ENCODE results near the gene TLR6.

Gene TLR6

DNA sequence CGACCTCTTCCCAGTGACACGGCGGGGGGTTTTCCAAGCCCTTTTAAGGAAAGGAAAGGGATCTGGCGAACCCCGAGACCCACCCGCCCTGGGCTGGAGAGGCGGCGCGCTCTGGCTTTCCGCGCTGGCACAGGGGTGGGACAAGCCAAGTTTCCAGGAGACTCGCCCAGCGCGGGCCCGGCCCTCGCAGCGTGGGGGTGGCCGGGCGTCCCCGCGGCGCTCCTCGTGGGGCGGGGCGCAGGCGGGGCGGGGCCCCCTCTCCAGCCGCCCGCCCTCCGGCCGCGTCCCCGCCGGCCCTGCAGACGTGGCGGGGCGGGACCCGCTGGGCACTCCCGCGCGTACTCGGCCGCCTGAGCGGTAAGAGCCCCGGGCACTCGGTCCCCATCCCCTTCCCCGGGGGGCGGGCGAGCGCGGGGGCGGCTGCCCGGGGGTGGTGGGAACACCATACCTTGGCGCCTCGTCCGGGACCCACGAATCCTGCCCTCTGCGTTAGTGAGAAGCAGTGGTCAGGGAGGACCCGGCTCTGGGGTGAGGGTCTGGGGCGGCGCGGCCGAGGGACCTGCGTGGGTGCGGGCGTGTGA, 11.0 kb upstream of the TLR6 start, which contains the start of gene FAM114A1:
FAM114A1 (plus strand) TSS at position 329 of the 581 bp plus-strand sequence. CDS start 10,273 bp downstream, outside the sequence.
- peak; percentile 49 for DNase-seq

DNA sequence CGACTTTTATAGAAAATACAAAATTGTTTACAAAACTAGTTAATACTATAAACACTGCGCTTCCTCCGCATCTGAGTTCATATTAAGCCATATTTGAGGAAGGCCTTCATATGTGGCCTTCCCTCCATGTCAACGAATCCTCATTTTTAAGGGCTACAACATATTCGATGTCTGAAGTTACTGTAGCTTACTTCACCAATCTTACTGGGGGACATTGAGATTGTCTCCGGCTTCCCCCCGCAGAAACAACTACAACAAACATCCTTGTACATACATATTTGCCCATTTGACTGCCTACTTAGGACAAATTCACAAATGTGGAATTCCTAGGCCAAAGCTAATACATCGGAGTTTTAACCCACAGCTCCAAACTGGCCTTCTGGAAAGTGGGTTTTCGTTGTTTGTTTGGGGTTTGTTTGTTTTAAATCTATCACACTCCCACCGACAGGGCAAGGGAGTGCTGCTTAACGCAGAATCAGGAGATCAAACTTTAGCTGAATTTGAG, 10.4 kb upstream of the TLR6 start:
- DNase-seq, result no peak

DNA sequence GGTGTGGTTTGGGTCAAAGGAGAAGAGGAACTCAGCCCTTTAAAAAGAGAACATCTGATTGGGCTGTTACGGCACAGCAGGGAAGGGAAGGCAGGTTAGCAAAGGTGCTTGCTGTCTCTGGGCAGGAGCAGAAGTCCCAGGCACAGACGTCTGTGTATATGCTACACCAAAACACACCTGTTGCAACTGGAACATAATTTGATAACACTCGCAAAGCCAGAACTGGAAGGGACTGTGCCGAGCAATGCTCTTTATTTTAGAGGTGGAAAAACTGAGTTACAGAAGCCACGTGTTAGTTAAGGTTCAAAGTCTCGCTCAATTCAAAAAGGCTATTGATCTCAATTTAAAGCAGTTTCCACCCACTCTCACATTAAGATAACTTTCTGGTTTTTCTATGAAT, 8.8 kb upstream of the TLR6 start:
- DNase-seq, result peak; percentile 9

DNA sequence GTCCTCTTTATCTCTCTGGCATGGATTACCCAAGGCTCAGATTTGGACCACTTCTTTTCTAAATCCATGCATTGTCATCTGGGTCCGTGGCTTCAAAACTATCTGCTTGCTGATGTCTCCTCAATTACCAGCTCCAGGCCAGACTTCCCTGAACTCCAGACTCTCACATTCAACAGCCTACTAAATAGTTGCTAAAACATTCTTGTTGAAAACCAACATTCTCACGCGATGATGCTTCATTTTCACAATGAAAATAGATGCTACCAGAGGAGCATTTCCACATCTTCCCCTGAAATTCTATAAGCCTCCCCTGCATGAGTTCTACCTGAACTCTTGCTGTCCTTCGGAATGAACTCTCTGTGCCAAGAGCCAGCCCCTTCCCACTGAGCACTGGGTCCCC, 5.2 kb upstream of the TLR6 start:
- no peak for DNase-seq

DNA sequence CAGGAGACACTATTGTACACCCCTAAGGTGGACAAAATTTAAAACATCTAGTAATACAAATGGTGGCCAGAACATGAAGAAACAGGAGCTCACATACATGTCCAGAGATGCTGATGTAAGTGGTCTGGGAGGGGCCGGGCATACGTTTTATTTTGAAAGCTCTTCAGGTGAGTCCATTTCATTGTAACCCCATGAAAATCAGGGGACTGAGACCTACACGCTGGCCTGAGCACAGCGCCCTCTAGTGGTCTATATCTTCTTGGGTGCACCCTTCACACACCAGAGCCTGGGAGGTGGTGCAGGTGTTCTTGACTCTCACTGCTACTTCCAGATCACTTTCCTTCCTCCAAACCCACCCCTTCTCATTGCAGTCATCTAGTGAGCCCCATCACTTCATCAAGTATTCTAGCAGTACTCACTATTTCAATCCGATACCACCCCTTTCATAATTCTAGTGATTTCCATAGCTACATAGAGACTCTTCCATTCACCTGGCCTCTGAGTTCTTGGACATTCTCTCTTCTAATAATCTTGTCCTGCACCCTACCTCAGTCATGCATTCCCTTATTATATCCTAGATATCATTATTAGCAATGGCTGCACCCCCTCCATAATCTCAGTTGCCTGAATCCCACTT, 4.3 kb upstream of the TLR6 start:
- DNase-seq, result peak; percentile 75

DNA sequence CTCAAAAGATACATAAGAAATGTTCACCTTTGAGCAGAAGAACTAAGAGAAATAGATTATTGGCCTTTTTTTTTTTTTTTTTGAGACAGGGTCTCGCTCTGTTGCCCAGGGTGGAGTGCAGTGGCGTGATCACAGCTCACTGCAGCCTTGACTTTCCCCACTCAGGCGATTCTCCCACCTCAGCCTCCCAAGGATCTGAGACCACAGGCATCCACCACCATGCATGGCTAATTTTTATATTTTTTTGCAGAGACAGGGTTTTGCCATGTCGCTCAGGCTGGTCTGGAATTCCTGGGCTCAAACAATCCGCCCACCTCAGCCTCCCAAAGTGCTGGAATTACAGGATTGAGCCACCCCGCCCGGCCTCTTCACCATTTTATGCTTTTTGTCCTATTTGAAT, 2.9 kb upstream of the TLR6 start:
- no peak for DNase-seq

DNA sequence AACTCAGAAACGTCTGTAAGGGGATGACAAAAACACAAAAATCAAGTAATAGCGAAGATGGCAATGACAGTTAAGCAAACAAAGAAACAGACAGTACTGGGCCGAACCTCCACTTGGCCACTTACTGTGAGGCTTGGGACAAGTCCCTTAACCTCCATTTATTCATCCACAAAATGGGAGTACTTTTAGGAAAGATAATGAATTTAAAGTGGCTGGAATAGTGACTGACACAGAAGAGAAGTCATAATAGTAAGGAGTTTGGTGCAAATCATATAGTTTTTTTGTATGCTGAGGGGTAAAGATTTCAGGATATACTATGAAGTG, 1.4 kb upstream of the TLR6 start:
- no peak for DNase-seq

DNA sequence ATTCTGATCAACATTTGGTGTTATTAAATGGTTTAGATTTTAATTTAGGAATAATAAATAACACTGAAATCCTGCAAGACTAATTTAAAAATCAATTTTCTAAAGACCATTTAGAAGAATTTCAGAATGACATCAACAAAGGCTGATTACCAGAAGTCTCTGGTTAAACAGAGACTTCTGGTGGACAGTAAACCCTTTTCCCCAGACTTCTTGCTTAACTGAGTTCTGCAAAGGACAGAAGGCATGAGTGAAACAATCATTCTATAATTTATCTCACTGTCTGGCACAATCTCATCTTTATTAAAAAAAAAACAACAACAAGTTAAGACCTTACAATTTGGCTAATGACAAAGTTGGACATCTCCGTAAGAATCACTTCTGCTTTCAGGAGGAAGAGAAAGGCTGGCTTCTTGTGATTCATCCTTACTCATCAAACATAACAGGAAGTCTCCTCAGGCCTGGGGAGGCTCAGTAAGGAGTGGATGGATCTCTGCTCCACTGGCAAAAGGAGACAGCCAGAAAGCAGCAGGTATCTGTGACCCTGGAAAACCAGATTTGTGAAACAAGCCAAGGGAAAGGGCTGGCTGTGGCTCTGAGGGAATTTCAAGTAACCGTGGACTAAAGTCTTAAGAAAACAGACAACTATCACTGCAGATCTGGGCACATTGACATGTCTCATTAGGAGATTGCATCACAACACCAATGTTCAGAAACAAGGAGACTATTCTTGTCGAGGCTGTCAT, 908 bp upstream of the TLR6 start:
- no peak for DNase-seq

DNA sequence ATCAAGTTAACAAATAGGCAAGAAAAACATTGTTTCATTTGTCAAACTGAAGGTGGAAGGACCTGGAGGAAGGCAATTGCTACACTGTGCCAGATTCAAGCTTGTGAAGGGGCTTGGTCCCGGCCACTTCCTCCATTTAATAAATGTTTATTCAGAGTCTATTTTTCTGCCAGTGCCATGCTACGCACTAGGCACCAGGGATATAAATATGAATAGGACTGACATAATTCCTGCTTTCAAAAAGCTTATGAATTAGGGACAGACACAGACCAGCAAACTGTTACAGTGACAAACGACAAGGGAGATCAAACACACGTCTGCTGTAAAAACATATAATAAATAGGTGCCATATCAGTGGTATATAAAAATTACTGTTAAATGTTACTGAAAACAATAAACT, 571 bp downstream of the TLR6 start:
- no peak for DNase-seq

DNA sequence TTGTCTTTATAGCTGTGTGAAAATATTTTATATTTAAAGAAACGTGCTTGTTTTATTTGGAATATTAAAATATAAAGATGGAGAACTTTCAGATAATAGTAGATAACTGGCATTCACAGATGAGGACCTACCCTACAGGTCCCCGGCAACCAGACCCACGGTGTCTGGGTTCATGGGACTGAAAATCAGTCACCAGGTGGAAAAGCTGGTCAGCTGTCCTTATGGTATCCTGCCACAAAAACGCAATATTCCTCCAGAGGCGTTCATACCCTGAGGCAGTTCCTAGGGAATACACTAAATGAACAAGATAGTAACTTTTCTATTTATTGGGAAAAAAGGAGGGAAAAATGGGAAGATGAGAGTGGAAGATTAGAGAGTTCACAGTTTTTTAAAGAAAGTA, 1.2 kb downstream of the TLR6 start:
- no peak for DNase-seq

DNA sequence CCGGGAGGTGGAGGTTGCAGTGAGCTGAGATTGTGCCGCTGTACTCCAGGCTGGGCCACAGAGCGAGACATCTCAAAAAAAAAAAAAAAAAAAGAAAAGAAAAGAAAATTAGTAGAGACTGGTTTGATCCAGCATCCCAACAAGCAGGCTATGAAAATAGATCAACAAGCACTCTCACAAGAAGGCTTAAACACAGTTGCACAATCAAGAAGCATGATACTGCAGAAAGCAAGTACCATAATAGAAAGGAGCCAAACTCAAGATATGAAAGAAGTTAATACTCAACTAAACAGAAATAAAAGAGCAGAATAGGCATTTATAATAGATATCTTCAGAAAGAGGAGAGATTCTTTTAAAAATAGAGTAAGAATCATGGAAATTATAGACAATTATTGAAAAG, 10.6 kb downstream of the TLR6 start:
- no peak for DNase-seq

DNA sequence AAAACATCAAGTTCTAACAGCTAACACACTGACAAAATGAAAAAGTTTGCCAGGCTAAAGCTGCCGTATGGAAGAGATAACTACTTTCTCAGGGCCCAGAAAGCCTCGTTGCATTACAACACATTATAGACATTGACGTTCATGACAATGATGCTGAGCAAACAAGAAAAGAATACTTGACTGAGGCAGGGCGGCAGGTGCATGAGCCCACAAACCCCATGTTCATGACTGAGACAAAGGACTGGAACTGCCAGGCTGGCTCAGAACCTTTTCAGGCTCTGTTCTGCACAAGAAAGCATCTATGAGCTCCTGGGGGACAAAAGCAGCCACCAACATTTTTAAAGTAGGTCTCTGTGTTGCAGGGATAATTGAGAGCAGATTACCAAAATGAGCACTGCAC, 13.6 kb downstream of the TLR6 start:
- DNase-seq, result no peak

DNA sequence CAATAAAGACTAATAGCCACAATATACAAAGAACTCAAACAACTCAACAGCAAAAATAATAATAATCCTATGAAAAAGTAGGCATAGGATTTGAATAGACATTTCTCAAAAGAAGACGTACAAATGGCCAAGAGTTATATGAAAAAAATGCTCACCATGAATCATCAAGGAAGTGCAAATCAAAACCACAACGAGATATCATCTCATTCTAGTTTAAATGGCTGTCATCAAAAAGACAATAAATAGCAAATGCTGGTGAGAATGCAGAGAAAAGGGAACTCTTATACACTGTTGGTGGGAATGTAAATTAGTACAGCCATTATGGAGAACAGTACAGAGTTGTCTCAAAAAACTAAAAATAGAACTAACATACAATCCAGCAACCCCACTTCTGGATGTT, 18.8 kb downstream of the TLR6 start:
- no peak for DNase-seq

DNA sequence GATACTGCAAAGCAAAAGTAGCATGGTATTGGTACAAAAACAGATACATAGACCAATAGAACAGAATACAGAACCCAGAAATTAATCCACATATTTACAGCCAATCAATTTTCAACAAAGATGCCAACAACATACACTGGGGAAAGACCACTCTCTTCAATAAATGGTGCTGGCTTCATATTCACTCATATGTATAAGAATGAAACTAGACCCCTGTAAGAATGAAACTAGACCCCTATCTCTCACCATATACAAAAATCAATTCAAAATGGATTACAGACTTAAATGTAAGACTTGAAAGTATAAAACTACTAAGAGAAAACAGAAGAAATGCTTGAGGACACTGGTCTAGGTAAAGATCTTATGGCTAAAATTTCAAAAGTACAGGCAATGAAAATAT, 19.3 kb downstream of the TLR6 start:
- DNase-seq, result no peak

DNA sequence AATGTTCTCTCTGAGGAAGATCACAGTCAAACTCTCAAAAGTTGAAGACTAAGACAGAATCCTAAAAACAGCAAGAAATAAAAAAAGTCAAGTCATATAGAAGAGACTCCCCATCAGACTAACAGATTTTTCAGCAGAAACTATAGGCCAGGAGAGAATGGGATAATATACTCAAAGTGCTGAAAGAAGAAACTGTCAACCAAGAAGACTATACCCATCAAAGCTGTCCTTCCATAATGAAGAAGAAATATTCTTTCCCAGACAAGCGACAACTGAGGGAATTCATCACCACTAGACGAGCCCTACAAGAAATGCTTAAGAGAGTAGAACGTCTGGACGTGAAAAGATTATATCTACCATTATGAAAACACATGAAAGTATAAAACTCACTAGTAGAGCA, 22.0 kb downstream of the TLR6 start:
- no peak for DNase-seq

DNA sequence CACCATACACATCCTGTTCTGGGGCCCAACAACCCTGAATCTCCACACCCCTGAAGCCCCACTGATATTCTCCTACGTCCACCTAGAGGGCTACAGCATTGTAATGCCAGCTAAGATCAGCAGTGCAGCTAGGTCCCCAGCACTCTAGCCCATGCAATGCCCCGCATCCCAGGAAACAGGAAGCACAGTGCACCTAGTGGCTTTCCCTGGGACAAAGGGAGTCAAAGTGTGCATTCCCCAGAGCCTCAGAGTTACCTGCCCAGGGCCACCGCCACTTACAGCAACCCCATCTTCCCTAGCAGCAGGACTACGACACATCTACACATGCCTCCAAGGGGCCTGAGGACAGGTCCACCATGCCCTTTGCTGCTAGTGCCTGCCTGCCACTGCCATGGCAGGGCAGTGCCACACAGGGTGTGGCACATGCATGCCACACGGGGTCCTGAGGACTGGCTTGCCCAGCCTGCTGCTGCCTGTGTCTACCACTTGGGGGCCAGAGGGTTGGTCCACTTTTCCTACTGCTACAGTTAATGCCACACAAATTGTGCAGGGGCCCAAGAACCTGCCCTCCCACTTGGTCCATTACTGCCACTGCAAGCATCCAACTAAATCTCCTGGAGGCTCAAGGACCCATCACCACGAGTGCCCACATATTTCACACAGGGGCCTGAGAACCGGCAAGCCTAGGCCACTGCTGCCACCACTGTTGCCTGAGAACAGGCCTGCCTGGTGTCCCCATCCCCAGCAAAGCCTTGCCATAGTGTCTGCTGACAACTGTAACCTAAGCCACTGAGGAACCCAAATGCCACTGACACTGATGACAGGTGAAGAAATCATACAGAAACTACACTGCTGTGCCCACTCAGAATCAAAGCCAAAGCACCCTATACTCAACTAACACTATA, 23.7 kb downstream of the TLR6 start:
- DNase-seq, result peak; percentile 3

DNA sequence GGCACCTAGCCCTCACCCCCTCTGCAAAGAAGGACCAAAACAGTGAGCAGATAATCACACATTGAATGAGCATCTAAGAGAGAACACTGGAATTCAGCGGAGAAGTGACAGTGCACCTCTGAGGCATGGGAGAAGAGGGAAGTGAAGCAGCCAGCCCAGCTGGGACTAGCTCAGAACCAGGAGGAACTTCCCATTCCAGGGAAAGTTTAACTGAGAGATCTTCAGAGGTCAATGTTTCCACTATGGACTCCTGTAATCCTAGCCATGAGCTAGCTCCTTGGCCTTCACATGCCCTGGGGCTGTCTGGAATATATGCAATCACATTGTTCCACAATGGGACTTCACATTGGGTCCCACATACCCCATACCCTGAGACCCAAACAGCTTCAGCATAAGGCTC, 24.4 kb downstream of the TLR6 start:
- DNase-seq, result no peak

DNA sequence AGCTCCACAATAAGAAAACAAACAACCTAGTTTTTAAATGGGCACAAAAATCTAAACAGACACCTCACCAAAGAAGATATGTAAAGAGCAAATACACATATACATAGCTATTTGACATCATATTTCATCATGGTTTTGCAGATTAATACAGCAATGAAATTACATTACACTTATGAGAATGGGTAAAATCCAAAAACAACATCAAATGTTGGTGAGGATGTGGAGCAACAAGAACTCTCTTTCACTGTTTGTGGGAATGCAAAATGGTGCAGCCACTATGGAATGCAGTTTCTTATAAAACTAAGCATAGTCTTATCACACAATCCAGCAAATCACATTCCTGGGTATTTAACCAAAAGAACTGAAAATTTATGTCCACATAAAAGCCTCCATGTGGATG, 25.0 kb downstream of the TLR6 start:
- no peak for DNase-seq

DNA sequence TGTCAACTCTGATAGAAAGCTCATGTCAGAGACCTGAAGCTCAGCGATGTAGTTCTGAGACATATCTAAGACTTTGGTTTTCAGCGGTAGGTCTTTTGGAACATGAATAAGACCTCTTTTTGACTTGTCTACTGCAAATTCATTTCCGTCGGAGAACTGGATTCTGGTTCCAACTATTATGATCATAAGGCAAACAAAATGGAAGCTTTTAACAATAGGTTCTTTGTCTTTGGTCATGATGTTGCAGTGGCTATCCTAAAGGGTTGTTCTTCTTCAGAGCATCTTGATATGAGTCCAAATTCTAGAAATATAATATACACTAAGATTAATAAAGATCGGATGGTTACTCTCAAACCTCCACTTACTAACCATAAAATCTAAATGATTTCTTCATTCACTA, 27.4 kb downstream of the TLR6 start:
- DNase-seq, result no peak

DNA sequence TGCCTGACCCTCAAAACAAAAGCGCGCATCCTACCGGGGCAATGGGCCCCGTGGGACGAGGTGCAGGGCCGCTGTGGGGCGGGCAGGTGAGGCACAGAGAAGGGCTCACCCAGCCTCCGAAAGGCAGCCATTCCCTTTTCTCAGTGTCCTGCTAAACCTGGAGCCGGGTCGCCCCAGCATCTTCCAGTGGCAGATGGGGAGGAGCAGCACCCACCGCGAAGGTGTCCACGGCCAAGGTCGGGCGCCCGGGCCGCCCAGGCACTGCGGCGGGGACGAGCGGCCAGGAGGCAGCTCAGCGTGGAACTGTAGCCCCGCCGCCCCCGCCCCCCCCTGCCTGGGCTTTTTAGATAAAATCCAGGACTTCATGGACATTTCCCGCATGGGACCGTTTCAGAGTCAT, 32.9 kb downstream of the TLR6 start:
- no peak for DNase-seq

DNA sequence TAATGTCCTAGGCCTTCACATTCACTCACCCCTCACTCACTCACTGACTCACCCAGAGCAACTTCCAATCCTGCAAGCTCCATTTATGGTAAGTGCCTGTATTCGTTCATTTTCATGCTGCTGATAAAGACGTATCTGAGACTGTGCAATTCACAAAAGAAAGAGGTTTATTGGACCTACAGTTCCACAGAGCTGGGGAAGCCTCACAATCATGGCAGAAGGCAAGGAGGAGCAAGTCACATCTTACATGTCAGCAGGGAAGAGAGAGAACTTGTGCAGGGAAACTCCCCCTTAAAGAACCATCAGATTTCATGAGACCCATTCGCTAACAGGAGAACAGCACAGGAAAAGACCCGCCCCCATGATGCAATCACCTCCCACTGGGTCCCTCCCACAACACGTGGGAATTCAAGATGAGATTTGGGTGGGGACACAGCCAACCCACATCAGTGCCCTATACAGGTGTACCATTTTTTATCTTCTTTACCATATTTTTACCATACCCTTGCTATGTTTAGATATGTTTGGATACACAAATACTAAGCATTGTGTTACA, 33.8 kb downstream of the TLR6 start:
- DNase-seq, result no peak

DNA sequence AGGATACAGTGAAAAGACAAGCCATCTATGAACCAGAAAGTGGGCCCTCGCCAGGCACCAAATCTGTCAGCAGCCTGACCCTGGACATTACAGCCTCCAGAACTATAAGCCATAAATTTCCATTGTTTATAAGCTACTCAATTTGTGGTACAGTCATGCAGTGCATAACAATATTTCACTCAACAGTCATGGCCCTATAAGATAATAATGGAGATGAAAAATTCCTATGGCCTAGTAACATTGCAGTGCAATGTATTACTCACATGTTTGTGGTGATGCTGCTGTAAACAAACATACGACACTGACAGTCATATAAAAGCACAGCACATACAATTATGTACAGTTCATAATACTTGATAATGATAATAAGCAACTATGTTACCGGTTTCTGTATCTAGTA, 34.9 kb downstream of the TLR6 start:
- no peak for DNase-seq
